Sigmoid colon (tissue), 3 donors: ENCODE data around the gene MOK.

Experiments used
- CTCF ChIP-seq, 4 experiments: fragments of 450-650 bp in 3 of 4; fragments of 200-600 bp in 1 of 4; IDR thresholded peaks; one replicate each; pipeline ENCODE4 v1.5.1; 2016 to 2019; ENCODE audit warnings: antibody characterized with exemption in 4 of 4, mild to moderate bottlenecking in 3 of 4, moderate library complexity in 2 of 4
- POLR2A ChIP-seq, 2 donors: fragments of 450-650 bp; IDR thresholded peaks; one replicate each; pipeline ENCODE4 v1.6.1; 2016; ENCODE audit warnings: antibody characterized with exemption in 2 of 2, mild to moderate bottlenecking in 2 of 2, moderate library complexity in 2 of 2

GRCh38 chr14:102293781-102294180 lies 11.2 kb downstream of the MOK start:
- no peak for TF ChIP-seq POLR2A (IDR thresholded peaks at IDR 0.05)
- no peak for TF ChIP-seq CTCF (IDR thresholded peaks at IDR 0.05)
